ENCODE data around the gene LOXL1.
"Not testable (repeated sequence)": the region's sequence is repeated elsewhere in the genome, so short reads cannot be mapped to it uniquely, and the experiment has no call there.

Gene LOXL1

DNA sequence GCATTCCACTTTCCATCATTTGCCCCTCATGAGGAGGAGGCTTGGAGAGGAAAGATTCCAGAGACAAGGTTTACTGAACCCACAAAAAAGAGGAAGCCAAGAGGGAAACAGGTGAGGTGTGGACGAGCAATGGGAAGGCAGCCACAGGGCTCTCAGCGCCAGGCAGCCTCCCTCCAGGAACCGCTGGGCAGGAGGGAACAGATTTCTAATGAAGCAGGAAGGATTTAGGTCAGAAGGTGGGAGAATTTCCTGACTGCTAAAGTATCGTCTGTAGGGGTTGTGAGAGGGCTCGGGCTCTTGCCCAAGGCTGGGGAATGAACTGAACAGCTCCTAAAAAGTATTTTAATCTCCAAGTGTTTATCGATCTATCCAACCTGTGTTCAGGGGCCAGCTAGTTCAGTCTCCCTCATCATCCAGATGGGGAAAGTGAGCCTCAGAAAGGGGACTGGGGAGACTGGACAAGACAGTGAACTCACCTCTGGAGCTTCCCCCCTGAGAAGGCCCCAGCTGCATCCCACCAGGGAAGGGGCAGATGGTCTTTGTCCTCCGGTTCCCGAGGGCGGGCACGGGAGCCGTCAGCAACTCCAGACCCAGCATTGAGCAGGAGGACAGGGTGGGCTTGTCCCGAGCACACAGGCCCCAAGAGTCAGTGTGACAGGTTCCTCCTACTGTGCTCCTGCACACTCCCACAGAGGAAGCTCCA lies 10.5 kb downstream of the LOXL1 start:
- Mint-ChIP-seq H3K4me1 (ENCODE audit: low read depth) (peaks cover 1% of the 10 kb centered on the region), H3K27ac (no peak overlapping the region), H3K4me3 (no peak overlapping the region), H3K9me3 (no peaks in the 10 kb centered on the region), H3K36me3 (ENCODE audit: low read depth) (no peaks in the 10 kb centered on the region), H3K27me3 (ENCODE audit: low read depth) (no peaks in the 10 kb centered on the region)

DNA sequence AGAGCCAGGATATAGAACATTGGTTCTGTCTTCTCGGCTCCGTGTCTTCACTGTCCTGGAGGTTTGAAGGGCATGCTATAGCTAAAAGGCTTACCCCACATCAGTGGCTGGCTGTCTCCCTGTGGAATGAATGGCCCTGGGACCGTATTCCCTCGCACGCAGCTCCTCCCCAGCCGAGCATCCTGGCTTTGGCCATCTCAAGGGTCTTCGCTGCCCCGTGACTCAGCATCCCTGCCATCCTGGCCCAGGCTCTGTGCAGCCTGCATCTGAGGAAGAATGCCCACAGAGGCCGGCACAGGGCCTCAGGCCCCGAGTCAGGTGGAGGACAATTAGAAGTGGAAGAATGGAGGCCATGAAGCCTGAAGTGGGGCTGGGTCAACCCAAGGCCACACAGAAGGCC lies 11.0 kb downstream of the LOXL1 start:
- no peaks in the 10 kb centered on the region for H3K27me3 Mint-ChIP-seq (ENCODE audit: low read depth)
- H3K9me3 Mint-ChIP-seq: no peaks in the 10 kb centered on the region
- no peak overlapping the region for H3K27ac Mint-ChIP-seq
- no peak overlapping the region for H3K4me3 Mint-ChIP-seq
- H3K36me3 Mint-ChIP-seq (ENCODE audit: low read depth): no peaks in the 10 kb centered on the region
- peaks cover 4% of the 10 kb centered on the region for H3K4me1 Mint-ChIP-seq (ENCODE audit: low read depth)

DNA sequence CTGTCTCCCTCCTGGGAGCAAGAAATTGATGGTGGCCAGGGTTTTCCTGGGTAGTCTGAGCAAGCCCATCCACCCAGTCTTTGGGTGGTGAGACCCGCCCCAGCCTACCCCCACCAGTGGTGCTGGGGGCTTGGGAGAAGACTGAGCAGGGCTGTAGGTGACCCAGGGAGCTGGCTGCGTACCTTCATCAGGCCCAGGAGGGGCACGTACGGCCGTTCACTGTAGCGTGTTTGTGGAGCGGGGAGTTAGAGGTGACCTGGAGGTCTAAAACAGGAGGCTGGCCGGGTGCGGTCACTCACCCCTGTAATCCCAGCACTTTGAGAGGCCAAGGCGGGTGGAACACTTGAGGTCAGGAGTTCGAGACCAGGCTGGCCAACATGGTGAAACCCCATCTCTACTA lies 11.5 kb downstream of the LOXL1 start:
- Mint-ChIP-seq H3K4me3 (no peak overlapping the region), H3K27me3 (ENCODE audit: low read depth) (no peaks in the 10 kb centered on the region), H3K36me3 (ENCODE audit: low read depth) (no peaks in the 10 kb centered on the region), H3K27ac (no peak overlapping the region), H3K4me1 (ENCODE audit: low read depth) (peaks cover 4% of the 10 kb centered on the region), H3K9me3 (no peaks in the 10 kb centered on the region)

DNA sequence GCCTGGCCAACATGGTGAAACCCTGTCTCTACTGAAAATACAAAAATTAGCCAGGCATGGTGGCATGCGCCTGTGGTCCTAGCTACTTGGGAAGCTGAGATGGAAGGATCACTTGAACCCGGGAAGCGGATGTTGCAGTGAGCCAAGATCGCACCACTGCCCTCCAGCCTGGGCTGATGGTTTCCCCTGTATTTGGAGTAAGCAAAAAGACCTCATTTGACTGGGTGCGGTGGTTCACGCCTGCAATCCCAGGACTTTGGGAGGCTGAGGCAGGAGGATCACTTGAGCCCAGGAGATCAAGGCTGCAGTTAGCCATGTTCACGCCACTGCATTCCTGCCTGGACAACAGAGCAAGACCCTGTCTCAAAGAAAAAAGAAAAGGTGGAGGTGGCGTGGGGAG lies 12.3 kb downstream of the LOXL1 start:
- not testable (repeated sequence) for H3K36me3 Mint-ChIP-seq (ENCODE audit: low read depth); H3K4me3 Mint-ChIP-seq; H3K9me3 Mint-ChIP-seq; H3K4me1 Mint-ChIP-seq (ENCODE audit: low read depth); H3K27me3 Mint-ChIP-seq (ENCODE audit: low read depth); H3K27ac Mint-ChIP-seq

DNA sequence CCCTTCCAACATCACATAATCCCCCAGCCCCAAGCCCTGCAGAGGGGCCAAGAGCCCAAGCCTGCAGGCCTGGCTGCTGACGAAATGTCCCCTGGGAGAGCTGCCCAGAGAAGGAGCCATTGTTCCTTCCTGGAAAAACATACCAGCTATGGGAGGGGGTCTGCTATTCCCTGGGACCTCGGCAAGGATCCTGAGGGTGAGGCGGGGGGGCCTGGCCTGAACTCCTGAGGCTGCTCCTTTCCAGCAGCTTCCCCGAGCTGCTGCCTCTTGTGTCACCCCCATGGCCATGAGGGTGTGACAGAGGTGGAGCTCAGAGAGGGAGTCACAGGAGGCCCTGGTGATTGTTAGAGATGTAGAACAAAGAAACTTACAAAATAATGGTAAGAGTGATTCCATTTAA lies 12.9 kb downstream of the LOXL1 start:
- H3K27me3 Mint-ChIP-seq (ENCODE audit: low read depth): peaks cover 10% of the 10 kb centered on the region
- no peak overlapping the region for H3K4me3 Mint-ChIP-seq
- H3K4me1 Mint-ChIP-seq (ENCODE audit: low read depth): peaks cover 4% of the 10 kb centered on the region
- H3K36me3 Mint-ChIP-seq (ENCODE audit: low read depth): no peaks in the 10 kb centered on the region
- no peak overlapping the region for H3K27ac Mint-ChIP-seq
- no peaks in the 10 kb centered on the region for H3K9me3 Mint-ChIP-seq

DNA sequence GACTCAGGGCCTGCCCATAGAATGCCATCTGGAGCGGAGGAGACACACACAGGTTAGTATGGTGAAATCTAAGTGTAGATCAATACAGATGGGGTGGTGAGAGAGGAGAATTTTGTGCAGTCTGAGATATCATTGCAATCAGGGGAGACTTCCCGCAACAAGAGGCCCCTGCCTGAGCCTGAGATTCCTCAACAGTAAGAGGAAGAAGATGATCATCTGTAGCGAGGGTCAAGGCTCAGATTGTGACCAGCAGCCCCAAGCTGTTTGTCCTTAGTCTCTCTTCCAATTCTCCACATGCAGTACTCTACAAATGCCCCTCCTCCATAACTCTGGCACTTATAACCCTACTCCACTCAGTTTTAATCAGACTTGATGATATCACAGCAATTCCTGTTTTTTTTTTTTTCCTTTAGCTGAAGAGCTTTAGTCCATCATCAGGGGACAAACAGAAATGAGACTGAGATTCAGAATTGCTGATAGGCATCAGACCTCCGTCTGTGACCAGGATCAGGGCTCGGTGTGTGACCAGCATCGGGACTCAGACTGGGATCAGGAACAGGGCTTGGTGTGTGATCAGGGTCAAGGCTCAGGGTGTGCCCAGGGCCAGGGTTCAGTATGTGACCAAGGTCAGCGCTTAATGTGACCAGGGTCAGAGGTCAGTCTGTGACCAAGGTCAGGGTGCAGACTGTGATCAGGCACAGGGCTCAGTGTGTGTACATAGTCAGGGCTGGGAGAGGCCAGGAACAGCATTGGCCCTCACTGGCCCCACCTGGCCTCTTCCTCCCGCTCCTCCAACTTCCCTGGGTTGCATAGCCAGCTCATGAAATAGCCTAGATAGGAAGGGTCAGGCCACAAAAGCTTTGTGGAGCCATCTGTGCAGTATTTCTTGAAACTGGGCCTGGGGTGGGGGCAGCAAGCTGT lies 14.1 kb downstream of the LOXL1 start:
- Mint-ChIP-seq H3K4me3 (no peak overlapping the region), H3K36me3 (ENCODE audit: low read depth) (no peaks in the 10 kb centered on the region), H3K9me3 (no peaks in the 10 kb centered on the region), H3K27ac (no peak overlapping the region), H3K4me1 (ENCODE audit: low read depth) (peaks cover 4% of the 10 kb centered on the region), H3K27me3 (ENCODE audit: low read depth) (peaks cover 14% of the 10 kb centered on the region)

DNA sequence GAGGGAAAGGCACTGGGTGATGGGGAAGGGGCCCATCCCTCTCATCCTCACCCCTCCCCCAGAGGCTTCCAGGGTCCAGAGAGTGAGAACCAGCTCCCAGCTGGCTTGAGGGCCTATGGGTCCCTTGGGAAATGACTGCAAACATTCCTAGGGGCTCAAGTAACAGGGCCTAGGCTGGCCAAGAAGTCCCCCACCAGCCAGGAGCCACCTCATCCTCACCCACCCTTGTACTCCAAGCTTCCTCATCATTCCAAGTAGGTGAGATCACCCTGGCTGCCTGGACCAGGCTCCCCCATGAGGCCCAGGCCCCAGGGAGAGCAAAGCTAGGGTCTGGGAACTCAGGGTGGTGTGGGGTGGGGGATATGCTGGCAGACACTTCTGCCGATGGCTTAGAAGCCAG lies 14.8 kb downstream of the LOXL1 start:
- Mint-ChIP-seq H3K9me3 (no peaks in the 10 kb centered on the region), H3K27ac (no peak overlapping the region), H3K36me3 (ENCODE audit: low read depth) (no peaks in the 10 kb centered on the region), H3K4me3 (no peak overlapping the region), H3K4me1 (ENCODE audit: low read depth) (peaks cover 4% of the 10 kb centered on the region), H3K27me3 (ENCODE audit: low read depth) (peaks cover 14% of the 10 kb centered on the region)

DNA sequence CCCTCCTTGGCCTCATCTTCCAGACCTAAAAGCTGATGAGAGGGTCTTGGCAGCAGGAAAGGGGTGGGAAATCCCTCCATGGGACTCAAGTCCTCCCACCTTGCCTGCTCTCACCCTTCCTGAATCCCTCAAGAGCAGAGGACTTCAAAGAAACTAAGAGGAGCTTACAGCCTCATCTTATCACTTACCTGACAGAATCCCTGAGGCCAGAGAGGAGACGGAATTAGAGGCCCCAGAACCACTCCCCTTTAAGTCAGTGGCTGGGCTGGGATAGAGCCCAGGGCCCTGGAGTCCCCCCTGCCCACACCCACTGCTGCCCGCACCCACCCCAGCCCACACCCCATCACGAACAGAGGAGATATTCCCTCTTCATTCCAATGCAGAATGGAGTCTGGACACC lies 15.2 kb downstream of the LOXL1 start:
- Mint-ChIP-seq H3K4me1 (ENCODE audit: low read depth) (peaks cover 4% of the 10 kb centered on the region), H3K4me3 (no peak overlapping the region), H3K36me3 (ENCODE audit: low read depth) (no peaks in the 10 kb centered on the region), H3K27ac (no peak overlapping the region), H3K9me3 (no peaks in the 10 kb centered on the region), H3K27me3 (ENCODE audit: low read depth) (peaks cover 14% of the 10 kb centered on the region)

DNA sequence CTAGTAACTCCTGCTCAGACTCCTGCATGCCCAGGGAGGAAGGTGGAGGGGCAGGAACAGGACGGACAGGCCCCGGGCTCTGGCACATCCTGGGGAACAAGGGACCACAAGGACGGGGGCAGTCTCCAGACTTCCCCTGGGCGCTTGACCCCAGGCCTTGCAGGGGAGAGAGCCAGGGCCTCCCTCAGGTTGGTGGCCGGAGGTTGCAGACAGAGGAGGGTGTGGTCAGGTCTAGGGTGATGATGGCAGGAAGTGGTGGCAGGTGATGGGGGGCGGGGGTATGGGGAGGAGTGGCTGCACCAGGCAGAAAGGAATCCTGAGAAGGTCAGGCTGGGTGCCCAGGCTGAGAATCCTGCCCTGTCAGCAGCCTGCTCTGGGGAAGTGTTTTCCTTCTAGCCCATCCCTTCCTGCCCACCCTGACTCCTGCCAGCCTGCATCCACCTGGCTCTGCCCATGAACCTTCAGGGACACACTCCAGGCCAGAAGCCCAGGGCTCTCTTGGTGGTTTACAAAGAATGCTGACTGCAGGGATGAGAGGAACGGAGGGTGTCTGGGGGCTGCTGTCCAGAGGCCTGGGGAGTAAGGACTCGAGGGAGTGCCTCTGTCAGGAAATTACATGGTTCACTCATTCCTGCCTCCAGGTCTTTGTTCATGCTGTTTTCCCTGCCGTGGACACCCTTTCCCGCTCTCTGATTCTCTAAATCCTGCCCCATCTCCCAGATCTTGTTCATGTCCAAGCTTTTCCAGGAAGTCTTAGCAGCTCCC lies 15.8 kb downstream of the LOXL1 start:
- Mint-ChIP-seq H3K27me3 (ENCODE audit: low read depth) (peaks cover 14% of the 10 kb centered on the region), H3K27ac (no peak overlapping the region), H3K36me3 (ENCODE audit: low read depth) (no peaks in the 10 kb centered on the region), H3K9me3 (no peaks in the 10 kb centered on the region), H3K4me3 (no peak overlapping the region), H3K4me1 (ENCODE audit: low read depth) (peaks cover 4% of the 10 kb centered on the region)

DNA sequence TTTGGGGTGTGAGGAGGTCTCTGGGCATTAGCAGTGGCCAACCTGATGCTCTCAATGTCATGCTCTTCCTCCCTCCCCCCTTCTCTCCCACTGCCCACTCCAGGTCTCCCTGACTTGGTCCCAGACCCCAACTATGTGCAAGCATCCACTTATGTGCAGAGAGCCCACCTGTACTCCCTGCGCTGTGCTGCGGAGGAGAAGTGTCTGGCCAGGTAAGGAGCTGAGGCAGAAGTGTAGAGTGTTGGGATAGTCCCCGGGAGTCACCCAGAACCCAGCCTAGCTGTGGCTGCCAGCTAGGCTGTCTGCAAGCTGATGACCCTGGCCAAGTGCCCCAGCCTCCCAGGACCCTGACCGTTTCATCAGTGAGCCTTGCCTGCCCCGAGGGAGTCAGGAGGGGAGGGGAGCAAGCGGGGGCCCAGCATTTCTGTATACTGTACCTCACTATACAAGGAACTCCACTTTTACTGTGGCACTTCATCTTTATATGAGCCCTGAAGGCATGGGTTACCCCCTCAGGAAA lies 16.5 kb downstream of the LOXL1 start:
- Mint-ChIP-seq H3K9me3 (no peaks in the 10 kb centered on the region), H3K4me3 (no peak overlapping the region), H3K36me3 (ENCODE audit: low read depth) (no peaks in the 10 kb centered on the region), H3K27ac (no peak overlapping the region), H3K27me3 (ENCODE audit: low read depth) (peaks cover 14% of the 10 kb centered on the region), H3K4me1 (ENCODE audit: low read depth) (peaks cover 4% of the 10 kb centered on the region)

DNA sequence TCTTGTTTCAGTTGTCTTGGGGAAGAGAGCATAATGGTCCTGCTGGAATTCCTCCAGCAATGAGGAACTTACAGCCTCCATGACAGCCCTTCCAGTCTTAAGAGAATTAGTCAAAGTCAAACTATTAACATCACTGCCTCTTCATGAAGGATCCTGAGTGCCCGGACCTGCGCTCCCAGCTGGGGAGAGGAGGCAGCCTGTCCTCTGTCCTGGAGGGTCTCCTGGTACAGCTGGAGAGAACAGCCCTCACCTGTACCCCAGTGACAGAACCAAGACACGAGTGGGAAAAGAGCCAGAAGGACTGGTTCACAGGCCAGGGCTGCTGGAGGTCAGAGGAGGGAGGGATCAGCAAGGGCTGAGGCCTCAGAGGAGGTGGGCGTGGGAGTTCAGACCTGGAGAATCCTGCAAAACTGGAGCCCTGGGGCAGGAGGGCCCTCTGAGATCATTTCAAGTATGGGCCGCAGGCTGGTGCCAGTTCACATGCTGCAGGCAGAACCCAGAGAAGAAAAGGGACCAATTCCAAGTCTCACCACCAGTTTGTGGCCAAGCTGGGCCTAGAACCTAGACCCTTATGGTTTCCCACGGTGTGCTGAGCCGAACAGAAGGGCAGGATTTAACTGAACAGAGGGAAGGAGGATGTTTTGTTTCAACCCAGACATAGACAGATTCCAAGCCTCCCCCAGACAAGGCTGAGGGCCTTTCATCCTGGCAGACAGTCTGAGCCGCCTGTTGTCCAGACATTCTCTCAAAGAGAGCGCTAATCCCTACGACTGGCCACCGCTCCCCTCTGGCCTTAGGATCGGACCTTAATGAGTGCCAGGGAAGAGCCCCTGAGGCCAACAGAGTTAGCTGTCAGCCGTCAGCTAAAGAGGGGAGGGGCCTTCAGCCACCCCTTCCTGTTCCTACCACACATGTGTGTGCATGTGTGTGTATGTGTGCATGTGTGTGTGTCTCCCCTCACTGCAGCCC lies 18.2 kb downstream of the LOXL1 start:
- Mint-ChIP-seq H3K27ac (no peak overlapping the region), H3K9me3 (no peaks in the 10 kb centered on the region), H3K4me3 (no peak overlapping the region), H3K36me3 (ENCODE audit: low read depth) (no peaks in the 10 kb centered on the region), H3K27me3 (ENCODE audit: low read depth) (peaks cover 14% of the 10 kb centered on the region), H3K4me1 (ENCODE audit: low read depth) (peaks cover 4% of the 10 kb centered on the region)

DNA sequence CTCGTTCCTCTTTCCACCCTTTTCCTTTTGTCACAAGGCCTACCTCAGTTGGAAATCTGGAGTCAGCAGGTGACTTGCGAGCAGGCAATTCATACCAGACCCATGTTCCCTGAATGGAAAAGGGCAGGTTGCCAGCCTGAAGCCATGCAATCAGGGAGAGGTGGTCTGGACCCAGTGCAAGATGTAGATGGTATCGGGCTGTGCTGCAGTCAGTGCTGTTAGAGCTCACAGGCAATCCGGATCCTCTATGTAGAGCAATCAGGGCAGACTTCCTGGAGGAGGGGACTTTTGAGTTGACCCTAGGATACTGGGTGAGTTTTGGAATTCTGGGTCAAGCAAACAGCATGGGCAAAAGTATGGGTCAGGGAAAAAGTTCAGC lies 18.9 kb downstream of the LOXL1 start:
- H3K27me3 Mint-ChIP-seq (ENCODE audit: low read depth): peaks cover 14% of the 10 kb centered on the region
- H3K9me3 Mint-ChIP-seq: no peaks in the 10 kb centered on the region
- no peaks in the 10 kb centered on the region for H3K36me3 Mint-ChIP-seq (ENCODE audit: low read depth)
- no peak overlapping the region for H3K4me3 Mint-ChIP-seq
- H3K4me1 Mint-ChIP-seq (ENCODE audit: low read depth): peaks cover 4% of the 10 kb centered on the region
- H3K27ac Mint-ChIP-seq: no peak overlapping the region

DNA sequence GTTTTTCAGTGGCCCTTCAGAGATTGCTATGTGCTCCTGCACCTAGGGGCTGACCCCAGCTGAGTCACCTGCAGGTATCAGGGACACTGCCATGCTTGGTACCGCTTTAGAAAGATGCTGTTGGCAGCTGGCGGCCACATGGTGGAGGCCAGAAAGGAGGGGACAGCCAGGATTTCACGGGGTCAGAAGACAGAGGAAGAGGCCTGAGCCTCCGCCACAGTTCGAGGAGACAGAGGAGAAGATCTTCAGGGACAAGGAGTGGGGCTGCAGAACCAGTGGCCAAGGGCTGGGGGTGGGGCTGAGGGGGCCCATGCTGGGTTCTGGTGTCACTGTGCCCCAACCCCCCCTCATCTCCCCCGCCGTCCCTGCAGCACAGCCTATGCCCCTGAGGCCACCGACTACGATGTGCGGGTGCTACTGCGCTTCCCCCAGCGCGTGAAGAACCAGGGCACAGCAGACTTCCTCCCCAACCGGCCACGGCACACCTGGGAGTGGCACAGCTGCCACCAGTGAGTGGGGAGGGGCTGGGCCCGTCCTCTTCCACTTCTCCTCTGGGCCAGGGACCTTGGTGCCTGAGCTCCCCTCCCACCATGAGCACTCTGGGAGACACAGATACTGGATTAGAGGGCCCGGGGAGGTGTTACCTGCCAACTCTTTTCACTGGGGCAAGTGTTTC lies 19.9 kb downstream of the LOXL1 start:
- peaks cover 14% of the 10 kb centered on the region for H3K27me3 Mint-ChIP-seq (ENCODE audit: low read depth)
- H3K9me3 Mint-ChIP-seq: no peaks in the 10 kb centered on the region
- peaks cover 5% of the 10 kb centered on the region for H3K4me1 Mint-ChIP-seq (ENCODE audit: low read depth)
- H3K36me3 Mint-ChIP-seq (ENCODE audit: low read depth): no peaks in the 10 kb centered on the region
- no peak overlapping the region for H3K4me3 Mint-ChIP-seq
- no peak overlapping the region for H3K27ac Mint-ChIP-seq
